ENCODE measurements around the gene ADCK2. TPM values are rescaled to one million over a fixed set of nuclear protein-coding genes. Genes with fewer than 3 reads are reported as not detected.

ADCK2 gene
- total and polyA plus RNA-seq, 9 of the 15 experiments (the other 6 are each of a cell fraction or from before 2014, with no cell fraction given) = 0.08 to 14.3 (median 9.7) TPM

DNA sequence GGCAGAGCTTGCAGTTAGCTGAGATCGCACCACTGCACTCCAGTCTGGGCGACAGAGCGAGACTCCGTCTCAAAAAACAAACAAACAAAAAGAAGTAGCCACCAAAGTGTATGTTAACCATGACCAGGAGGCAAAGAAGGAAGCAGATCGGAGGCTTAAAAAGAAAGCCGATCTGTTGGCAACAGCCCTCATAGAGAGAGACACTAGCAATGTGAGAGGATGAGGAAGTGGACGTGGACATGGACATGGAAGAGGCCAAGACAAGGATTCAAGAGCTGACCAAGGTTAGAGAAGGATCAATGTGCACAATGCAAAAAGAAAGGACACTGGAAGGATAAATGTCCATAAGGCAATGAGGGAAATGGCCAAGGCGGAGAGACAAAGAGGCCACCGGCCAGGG lies 14.9 kb upstream of the ADCK2 start:
- no peak overlapping the region for H3K4me3 ChIP-seq
- no peaks in the 10 kb centered on the region; a peak in 2 of 5 replicates for H3K4me1 ChIP-seq (replicated peaks in 1 of 2; ENCODE audit: control insufficient read depth in 2 of 2, insufficient read depth in 2 of 2, low read length in 2 of 2)
- no peaks in the 10 kb centered on the region for H3K79me2 ChIP-seq (ENCODE audit: control insufficient read depth, insufficient read depth, low read length)
- no peaks in the 10 kb centered on the region for H3K9me3 ChIP-seq (replicated peaks; ENCODE audit: control insufficient read depth, insufficient read depth, low read depth, low read length)
- H4K20me1 ChIP-seq (replicated peaks; ENCODE audit: control insufficient read depth, insufficient read depth, low read length) = peaks cover 5% of the 10 kb centered on the region
- H3K27ac ChIP-seq (ENCODE audit: extremely low read depth, low read depth, low read length) = no peak overlapping the region
- in situ Hi-C loops (cut with MboI) (no loop called here), intact Hi-C loops (cut with micrococcal nuclease) (loop anchor here (10.0 kb wide), 1 partner anchor 483 kb away; the partner anchor contains the start of gene KDM7A)
- H3K27me3 ChIP-seq (ENCODE audit: control insufficient read depth in 2 of 2, insufficient read depth in 2 of 2, low read length in 2 of 2) = peaks cover 59 to 80% of the 10 kb centered on the region in 2 experiments
- ChIA-PET CTCF (ENCODE audit: low intra/inter-chr PET ratio) (no interaction called here), POLR2A (no interaction called here)
- H3K36me3 ChIP-seq (ENCODE audit: control insufficient read depth, insufficient read depth, low read length) = no peaks in the 10 kb centered on the region
- H3K9ac ChIP-seq (ENCODE audit: insufficient read depth in 1 of 2, low read depth in 2 of 2, low read length in 2 of 2) = no peak overlapping the region
- H3K4me2 ChIP-seq (ENCODE audit: insufficient read depth, low read length) = no peak overlapping the region
- BruUV-seq (replicated peaks) = no TSS peak
- no peaks in the 10 kb centered on the region for H3K9me1 ChIP-seq (ENCODE audit: control insufficient read depth, insufficient read depth, low read length)
- no peak overlapping the region for H2AFZ ChIP-seq (ENCODE audit: low read depth, low read length)
- no peak for FAIRE-seq
- ATAC-seq = no peak
- TF ChIP-seq ZEB2 (IDR thresholded peaks at IDR 0.05) (no peak), SPI1 (IDR thresholded peaks at IDR 0.05; ENCODE audit: borderline replicate concordance, low read depth, low read length) (peak; percentile 68; the same call in 1 of the 2 replicates)
- TF ChIP-seq, protein P1, sequence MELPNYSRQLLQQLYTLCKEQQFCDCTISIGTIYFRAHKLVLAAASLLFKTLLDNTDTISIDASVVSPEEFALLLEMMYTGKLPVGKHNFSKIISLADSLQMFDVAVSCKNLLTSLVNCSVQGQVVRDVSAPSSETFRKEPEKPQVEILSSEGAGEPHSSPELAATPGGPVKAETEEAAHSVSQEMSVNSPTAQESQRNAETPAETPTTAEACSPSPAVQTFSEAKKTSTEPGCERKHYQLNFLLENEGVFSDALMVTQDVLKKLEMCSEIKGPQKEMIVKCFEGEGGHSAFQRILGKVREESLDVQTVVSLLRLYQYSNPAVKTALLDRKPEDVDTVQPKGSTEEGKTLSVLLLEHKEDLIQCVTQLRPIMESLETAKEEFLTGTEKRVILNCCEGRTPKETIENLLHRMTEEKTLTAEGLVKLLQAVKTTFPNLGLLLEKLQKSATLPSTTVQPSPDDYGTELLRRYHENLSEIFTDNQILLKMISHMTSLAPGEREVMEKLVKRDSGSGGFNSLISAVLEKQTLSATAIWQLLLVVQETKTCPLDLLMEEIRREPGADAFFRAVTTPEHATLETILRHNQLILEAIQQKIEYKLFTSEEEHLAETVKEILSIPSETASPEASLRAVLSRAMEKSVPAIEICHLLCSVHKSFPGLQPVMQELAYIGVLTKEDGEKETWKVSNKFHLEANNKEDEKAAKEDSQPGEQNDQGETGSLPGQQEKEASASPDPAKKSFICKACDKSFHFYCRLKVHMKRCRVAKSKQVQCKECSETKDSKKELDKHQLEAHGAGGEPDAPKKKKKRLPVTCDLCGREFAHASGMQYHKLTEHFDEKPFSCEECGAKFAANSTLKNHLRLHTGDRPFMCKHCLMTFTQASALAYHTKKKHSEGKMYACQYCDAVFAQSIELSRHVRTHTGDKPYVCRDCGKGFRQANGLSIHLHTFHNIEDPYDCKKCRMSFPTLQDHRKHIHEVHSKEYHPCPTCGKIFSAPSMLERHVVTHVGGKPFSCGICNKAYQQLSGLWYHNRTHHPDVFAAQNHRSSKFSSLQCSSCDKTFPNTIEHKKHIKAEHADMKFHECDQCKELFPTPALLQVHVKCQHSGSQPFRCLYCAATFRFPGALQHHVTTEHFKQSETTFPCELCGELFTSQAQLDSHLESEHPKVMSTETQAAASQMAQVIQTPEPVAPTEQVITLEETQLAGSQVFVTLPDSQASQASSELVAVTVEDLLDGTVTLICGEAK (IDR thresholded peaks at IDR 0.05) = no peak
- TF ChIP-seq, protein P1 (CRISPR knock-in tag; IDR thresholded peaks at IDR 0.05) = no peak
- 12% methylated on average over 9 of the region's 9 CpGs for WGBS (ENCODE audit: insufficient coverage, low coverage, missing lambda C conversion rate)
- DNase-seq (ENCODE audit: extremely low read depth in 1 of 4, low spot score in 3 of 4) = no peak
